GM19240 (cell line): Measurements from ENCODE around the gene BRMS1.
"Not testable (repeated sequence)": the region's sequence is repeated elsewhere in the genome, so short reads cannot be mapped to it uniquely, and the experiment has no call there.

Experiments used
- DNase-seq: peaks from one replicate; pipeline ENCODE4 v3.0.0; 2011; ENCODE audit warnings: low spot score; ENCODE audit not compliant: insufficient read length

The BRMS1 gene

DNA sequence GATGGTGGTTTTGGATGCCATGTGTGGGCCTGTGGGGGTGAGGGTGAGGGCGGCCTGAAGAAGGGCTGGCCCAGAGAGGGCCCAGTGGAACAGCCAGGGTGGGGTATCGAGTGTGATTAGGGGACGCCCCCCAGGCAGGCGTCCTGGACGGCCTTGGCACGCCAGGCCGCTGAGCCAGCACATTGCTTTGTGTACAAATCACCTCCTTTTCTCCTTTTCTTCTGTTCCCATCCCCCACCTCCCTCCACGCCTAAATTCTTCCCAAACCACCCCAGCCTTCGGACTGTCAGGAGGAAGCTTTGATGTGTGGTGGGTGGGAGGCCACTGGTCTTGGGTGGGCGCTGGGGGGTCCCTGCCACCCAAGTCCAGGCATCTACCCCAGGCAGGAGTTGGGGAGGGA is 20.2 kb downstream of the BRMS1 start:
- no peak for DNase-seq

DNA sequence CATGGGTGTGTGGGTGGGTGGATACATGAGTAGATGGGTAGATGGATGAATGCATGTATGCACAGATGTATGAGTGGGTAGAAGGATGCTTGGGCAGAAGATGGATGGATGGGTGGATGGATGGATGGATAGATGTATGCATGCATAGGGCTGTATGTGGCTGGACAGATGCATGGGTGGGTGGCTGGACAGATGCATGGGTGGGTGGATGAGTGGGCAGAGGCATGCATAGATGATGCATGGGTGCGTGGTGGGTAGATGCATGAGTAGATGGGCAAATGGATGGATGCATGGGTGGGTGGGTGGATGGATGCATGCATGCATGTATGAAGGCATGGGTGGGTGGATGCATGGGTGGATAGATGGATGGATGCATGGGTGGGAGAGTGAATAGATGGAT is 21.2 kb downstream of the BRMS1 start:
- DNase-seq, result no peak

DNA sequence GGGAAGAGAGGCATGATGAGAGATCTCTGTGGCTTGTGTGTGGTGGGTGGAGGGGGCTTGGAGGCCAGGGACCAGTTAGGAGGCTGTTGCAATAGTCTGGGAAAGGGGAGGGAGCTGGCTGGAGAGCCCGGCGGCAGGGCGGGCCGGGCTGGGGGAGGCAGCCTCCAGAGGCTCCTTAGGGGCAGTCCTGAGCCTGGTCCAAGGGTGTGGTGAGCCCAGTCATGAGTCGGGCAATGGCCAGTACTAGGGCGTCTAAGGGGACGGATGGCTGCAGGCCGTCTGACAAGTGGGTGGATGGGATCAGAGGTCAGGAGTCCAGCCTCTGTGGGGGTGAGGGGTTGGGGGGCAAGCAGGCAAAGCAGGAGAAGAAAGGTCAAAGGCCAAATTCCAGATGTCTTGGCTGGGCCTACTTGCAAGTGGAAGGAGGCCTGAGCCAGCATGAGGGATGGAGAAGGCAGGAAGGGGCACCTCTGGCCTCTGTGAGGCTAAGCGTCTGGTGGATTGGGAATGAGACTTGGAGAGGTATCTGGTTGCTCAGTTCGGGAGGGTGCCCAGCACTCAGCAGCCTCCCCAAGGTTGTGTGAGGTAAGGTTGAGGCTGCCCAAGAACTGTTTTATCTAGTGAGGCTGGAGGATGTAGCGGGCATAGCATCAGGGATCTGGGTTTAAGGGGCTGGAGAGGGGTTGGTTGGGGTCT is 22.0 kb downstream of the BRMS1 start:
- no peak for DNase-seq

DNA sequence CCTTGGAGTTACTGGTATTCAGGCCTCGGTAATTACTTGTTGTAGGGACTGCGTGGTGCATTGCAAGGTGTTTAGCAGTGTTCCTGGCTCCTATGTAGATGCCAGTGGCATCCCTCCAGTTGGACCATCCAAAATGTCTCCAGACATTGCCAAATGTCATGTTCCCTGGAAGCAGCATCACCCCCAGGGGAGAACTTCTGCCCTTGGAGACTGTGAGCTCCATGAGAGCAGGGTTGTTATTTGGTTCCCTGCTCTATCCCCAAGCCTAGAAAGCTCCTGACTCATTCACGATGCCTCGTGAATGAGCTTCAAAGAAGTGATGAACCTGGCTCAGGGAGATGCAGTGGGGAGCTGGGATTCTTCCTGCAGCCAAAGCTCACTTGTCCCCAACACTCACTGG is 23.3 kb downstream of the BRMS1 start:
- DNase-seq, result no peak

DNA sequence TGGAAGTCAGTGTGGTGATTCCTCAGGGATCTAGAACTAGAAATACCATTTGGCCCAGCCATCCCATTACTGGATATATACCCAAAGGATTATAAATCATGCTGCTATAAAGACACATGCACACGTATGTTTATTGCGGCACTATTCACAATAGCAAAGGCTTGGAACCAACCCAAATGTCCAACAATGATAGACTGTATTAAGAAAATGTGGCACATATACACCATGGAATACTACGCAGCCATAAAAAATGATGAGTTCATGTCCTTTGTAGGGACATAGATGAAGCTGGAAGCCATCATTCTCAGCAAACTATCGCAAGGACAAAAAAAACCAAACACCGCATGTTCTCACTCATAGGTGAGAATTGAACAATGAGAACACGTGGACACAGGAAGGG is 24.2 kb downstream of the BRMS1 start:
- not testable (repeated sequence) for DNase-seq

DNA sequence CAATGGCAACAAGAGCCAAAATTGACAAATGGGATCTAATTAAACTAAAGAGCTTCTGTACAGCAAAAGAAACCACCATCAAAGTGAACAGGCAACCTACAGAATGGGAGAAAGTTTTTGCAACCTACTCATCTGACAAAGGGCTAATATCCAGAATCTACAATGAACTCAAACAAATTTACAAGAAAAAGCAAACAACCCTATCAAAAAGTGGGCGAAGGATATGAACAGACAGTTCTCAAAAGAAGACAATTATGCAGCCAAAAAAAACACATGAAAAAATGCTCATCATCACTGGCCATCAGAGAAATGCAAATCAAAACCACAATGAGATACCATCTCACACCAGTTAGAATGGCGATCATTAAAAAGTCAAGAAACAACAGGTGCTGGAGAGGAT is 24.6 kb downstream of the BRMS1 start:
- DNase-seq, result not testable (repeated sequence)

DNA sequence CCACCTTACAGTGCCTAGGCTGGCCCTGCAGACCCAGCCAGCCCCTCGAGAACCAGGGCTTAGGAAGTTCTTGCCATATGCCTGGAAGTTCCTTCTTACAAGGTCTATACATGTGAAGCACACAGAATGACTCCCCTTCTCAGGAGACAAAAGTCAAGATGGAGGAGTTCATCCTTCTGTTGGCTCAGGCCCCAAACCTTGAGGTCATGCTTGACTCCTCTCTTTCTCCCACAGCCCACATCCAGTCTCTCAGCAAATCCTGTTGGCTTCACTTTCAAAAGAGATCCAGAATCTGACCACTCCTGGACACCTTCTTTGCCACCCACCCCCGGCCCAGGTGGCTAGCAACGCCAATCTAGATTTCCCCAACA is 26.3 kb downstream of the BRMS1 start:
- no peak for DNase-seq

DNA sequence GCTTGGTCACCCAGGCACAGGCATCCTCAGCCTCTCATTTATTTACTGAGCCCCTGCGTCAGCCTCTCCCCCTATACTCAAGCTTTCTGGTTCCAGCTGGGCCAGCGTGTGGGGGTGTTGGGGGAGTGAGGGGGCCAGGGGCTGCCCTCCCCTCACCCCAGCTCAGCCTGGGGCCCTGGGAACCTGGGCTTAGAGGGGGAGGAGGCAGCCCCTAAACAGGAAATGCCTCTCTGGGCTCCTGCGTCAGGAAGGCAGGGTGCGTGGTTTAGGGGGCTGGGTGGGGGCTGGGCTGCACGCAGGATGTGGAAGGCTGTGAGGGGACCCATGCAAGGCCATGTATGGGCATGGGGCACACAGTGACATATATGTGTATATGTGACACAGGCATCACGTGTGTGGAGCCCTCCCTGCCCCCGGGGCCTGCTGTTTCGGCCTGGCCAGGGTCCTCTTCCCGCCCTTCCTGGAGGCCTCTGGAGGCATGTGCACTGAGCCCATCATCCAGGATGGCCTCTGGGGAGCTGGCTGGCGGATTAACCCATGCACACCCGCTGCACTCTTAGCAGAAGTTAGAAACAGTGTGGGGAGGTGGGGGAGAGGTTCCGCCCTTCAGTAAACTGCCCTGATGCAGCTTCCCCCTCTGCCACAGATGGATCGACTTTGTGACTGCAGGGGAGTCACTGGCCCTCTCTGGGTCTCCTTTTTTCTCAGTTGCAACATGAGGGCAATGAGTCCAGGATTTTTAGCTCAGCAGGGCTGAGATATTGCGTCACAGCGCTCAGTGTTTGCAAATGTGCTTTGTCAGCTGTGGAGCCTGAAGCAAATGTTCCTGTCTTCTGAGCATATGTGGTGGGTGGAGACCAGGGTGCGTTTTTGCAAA is 26.9 kb downstream of the BRMS1 start:
- DNase-seq, result no peak

DNA sequence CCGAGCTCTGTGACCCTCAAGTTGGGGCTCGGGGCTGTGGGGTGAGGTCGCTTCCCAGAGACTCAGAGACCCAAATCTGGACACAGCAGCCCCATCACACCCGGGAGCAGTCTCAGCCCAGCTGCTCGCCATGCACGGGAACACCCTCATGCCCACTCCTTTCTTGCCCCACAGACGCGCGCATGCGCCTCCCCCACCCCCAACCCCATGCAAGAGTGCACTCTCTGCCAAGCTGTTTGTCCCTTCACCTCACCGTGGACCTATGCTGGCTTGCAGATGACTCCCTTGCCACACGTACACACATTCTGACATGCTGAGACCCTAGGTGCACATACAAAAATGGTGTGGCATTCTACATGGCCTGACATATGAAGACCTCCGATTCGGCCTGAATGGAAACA is 27.6 kb downstream of the BRMS1 start:
- DNase-seq, result no peak

DNA sequence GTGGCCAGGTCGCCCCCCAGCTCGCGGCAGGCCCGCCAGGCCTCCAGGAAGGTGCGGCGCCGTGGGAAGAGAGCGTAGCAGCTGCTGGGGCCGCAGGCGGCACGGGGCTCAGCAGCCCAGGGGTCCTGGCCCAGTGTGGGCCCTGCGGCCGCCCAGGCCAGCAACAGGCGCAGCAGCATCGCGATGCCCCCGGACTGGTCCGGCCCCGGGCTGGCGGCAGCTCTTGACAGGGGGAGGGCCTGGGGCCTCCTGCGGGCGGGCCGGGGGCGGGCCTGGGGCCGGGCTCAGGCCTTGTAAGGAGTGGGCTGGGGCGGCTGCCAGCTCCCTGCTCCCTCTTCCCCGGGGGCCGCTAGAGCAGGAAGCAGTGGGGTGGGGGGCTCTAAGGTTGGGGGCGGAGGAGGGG is 28.1 kb downstream of the BRMS1 start, which contains the start of gene CD248:
TSS of gene CD248 (minus strand) at position 196 of the 403 bp plus-strand sequence. CDS start at position 179, 17 bp downstream.
- DNase-seq, result no peak

DNA sequence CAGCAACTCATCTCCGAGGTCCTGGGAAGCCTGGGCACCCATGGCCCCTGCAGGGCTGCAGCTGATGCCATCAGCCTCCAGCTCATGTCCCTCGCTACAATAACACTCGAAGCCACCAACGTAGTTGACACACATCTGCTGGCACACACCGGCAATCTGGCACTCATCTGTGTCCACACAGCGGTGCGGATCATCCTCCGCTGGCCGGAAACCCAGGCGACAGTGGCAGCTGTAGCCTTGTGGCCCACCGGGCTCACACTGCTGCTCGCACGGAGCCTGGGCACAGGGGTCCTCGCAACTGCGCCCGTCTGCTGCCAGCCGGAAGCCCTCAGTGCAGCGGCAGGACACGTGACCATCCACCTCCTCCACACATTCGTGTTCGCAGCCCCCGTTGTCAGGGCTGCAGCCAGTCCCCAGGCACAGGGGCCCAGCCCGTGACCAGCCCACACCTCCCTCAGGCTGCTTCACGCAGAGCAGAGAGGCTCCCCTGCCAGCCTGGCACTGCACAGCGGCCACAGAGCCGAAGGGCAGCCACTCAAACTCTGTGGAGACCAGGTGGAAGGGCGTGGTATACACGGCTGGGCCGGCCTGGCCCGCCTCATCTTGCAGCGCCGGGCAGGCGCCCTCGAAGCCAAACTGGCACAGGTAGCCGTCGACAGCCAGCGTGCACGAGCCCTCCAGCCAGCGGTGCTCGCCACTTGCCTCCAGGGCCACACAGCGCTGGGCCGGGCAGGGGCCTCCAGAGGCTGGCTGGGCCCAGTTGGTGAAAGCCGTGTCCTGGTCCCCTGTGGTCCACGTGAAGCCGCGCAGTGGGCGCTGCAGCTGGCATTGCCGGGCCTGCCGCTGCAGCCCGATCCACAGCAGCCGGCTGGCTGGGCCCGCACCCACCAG is 28.7 kb downstream of the BRMS1 start:
- no peak for DNase-seq

DNA sequence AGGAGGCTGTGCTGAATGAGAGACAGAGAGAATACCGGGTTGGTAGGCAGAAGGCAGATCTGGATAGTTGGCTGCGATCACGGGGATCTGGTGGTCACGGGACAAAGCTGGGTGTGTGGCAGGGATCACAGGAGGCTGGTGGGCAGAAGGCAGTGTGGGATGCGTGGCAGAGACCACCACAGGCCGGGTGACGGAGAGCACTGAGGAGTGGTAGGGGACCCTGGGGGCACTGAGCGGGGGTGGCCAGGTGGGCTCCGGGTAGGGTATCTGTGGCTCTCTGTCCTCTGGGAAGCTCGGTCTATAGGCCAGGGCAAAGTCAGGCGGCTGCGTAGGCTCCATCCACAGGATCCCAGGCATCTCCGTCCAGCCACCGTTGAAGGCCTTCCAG is 29.4 kb downstream of the BRMS1 start:
- no peak for DNase-seq

DNA sequence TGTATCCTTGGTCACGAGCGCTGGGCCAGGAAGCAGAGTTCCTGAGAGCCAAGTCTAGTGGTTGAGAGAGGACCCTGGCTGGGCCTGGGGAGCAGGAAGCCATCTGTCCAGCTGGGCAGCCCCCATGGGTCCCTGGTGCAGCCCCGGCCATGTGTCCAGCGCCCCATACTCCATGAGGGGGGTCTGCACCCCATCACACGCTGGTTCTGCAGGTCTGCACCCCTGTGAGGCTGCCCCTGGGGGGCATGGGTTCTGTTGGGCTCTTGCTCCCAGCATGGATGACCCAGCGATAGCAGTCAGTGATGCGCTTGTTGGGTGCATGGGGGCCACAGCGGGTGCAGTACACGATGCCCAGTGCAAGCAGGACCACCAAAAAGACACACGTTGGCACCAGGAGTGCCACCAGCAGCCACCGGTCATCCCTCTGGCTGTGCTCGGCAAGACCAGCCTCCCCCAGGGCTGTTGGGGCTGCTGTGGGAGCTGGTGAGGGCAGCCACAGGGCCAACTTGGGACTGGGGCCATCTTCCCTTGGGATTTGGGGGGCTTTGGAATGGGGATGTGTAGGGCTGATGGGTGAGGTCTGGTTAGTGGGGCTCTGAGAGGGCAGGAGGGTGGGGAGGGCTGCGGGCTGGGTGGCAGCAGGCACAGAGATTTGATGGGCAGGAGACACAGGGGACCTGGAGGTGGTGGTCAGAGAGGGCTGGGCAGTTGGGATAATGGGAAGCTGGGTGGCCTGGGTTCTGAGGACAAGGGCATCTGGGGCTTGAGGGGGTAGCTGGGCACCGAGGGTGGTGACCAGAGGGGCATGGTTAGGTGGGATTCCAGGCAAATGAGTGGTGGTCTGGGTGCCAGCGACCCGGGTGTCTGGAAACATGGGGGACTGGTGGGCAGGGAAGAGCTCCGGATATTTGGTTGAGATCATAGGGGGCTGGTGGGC is 30.1 kb downstream of the BRMS1 start:
- DNase-seq, result no peak

DNA sequence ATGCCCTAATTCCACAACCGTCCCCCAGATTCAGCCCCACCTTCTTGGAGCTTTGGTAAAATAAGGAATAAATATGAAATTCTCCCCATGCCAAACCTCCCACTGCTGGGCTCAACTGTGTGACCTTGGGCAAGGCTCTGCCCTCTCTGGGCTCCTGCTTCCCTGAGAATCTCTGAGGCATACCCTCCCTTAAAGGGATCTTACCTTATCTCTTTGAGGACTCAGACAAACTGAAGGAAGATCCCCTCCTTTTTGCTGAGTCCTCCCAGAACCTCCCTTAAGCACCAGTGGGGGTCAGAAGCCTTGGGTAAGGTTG is 30.8 kb downstream of the BRMS1 start:
- DNase-seq, result no peak

DNA sequence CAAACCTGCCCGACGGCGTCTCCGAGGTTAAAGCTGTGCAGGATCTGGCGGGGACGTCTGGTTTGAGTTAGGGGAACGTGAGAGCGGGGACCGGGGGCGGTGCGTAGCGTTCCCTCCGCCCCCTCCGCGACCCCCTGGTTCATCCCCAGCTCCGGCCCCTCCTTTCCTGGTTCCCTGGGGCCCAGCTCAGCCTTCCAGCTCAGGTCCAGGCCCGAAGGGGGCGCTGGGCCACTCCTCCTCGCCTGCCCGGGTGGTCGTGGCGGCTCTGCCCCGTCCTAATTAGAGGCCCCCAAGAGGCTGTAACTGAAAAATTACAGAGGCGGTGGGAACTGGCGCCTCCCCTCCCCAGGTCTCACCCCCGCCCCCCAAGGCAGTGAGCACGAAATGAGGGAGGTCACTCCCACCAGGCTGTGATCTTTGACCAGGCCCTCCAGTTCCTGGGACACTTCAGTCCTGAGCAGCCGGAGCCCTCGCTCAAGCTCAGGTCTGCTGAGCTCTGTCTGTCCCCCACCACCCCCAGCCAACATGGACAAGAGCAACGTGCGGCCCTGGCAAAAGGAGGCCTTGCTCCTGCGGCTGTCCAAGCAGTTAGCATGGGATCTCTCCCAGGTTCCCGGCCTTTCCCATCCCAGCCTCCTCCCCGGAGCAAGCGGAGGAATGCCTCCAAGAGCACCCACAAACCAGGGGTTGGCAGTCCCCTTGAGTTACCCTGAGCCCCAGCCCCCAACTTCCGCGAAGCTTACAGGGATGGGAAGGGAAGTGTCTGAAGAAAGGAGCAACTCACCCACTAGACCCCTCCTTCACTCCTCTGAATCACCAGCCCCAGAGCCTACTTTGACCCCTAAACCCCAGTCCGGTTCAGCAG is 31.4 kb downstream of the BRMS1 start:
- DNase-seq, result no peak

DNA sequence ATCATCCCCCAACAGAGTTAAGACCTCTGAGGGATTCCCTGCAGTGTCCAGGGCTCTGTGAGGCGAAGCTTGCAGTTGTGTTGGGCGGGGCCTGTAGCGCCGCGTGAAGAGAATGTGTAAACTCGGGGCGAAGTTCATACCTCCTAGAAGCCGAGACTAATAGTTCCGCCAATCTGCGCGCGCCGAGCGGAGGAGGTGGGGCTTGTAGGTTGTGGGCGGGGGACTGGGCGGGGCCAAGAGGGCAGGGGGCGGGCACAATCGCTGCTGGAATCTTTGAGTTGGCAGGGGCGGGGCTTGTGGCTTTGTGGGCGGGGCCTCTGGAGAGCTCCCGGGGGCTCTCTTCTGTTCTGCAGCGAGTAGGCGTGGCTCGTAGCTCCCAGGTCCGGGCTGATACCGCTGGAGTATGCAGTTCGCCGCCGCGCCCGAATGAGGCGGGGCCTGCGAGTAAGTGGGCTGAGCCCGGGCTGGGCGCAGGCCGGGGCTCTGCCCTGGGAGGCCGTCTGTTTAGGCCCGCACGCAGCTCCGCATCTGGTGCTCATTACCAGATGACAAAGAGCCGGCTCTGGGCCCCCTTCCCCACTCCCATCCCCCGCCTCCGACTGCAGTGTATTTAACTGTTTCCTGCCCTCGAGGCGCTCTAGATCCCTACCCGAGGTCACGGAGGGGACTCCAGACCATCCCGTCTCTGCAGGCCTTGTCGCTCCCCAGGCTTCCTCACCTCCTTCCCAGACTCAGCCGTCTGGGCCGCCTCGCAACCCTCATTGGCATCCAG is 32.2 kb downstream of the BRMS1 start:
- peak; percentile 98 for DNase-seq

DNA sequence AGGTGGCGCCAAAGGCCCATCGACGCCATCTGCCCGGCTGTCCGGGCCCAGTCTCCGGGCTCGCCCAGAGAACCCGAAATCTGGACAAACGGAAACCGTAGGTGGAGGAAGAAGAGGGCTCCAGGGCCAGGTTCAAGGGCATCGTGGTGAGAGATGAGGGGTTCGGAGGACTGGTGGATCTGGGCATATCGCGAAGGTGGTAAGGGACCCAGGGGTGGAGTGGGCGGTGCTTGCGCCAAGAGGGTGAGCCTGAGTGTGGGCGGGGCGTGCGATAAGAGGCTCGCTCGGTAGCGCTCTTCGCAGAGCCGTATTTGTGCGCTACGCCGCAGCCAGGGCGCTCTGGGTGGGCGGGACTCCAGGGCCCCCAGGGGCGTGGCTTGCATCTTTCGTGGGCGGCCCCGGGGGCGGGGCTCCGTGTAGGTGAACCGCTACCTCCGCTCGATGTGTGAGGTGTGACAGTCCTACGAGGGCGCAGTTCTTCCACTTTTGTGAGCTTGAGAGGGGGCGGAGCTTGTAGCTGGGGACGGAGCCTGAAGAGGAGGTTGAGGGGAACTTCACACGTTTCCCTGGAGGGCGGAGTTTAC is 32.8 kb downstream of the BRMS1 start:
- peak; percentile 83 for DNase-seq

DNA sequence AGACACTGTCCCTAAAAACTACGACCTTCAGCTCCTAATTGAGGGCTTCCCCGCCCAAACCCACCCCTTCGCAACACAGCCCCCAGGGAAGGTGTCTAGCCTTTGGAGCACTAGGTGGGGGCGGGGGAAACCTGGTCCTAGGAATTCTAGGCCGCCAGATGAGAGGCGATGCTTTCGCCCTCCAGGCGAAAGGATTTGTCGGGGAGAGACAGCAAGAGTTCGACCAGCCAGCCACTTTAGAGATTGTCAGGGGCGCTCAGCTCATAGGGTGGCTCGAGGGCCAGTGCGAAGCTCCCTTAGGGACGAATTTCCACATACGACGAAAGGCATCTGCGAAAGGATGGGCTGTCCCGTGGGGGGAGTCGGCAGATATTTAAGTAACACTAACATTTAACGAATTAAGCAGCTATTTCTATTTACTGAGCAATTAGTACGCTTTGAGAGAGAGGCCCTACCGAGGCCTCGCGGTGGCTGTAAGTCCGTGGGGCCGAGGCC is 33.4 kb downstream of the BRMS1 start:
- no peak for DNase-seq
